GM21360 (cell line): Measurements from ENCODE around the gene PPP1R1C.
"Not testable (repeated sequence)": the region's sequence is repeated elsewhere in the genome, so short reads cannot be mapped to it uniquely, and the experiment has no call there.

Experiments used
- ATAC-seq: cut with Tn5 transposase; IDR thresholded peaks from one replicate; pipeline ENCODE4 v1.9.1; 2021; ENCODE audit warnings: mild to moderate bottlenecking, moderate library complexity; ENCODE audit not compliant: unreplicated experiment

PPP1R1C gene

DNA sequence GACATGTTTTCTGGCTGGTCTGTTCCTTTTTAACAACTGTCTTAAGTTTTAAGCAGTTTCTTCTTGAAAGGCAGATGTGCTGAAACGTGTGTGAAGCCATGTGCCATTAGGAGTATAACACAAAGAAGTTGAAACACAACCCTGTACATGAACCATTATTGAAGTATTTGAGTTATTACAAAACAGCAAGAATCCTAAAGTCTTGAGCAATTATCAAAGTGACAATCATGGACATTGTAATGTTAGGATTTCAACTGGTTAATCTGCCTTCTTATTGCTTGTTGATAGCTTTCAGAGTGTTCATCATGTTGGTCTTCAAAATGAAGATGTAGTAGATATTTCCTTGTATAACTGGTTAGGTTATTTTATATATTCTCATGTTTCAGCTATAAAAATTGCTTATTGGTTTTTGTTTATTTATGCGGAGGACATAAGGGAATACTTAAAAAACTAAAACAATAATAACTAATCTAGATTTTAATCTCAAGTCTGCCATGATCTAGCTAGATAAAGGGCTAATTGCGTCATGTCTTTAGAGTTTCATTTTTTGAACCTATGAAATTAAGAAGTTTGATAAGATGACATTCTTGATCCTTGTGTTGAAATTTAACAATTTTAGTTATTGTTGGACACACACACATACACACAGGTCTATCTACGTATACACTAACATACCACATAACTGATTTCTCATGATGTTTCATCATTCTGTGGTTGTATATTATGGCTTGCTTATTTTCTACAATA, 21.1 kb downstream of the PPP1R1C start:
- ATAC-seq = no peak

DNA sequence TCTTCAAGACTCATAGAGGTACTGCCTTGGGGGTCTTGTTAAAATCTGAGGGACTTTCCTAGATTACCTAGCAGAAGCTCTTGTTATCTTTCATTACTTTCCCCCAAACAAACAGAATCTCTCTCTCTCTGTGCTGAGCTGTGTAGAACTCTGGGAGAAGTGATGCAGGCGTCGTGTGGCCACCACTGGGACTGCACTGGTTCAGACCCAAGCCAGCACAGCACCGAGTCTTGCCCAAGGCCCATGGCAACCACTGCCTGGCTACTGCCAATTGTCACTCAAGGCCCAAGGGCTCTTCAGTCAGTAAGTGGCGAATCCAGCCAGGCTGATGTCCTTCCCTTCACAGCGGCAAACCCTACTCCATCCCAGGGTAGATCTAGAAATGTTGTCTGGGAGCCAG, 28.6 kb downstream of the PPP1R1C start:
- no peak for ATAC-seq

DNA sequence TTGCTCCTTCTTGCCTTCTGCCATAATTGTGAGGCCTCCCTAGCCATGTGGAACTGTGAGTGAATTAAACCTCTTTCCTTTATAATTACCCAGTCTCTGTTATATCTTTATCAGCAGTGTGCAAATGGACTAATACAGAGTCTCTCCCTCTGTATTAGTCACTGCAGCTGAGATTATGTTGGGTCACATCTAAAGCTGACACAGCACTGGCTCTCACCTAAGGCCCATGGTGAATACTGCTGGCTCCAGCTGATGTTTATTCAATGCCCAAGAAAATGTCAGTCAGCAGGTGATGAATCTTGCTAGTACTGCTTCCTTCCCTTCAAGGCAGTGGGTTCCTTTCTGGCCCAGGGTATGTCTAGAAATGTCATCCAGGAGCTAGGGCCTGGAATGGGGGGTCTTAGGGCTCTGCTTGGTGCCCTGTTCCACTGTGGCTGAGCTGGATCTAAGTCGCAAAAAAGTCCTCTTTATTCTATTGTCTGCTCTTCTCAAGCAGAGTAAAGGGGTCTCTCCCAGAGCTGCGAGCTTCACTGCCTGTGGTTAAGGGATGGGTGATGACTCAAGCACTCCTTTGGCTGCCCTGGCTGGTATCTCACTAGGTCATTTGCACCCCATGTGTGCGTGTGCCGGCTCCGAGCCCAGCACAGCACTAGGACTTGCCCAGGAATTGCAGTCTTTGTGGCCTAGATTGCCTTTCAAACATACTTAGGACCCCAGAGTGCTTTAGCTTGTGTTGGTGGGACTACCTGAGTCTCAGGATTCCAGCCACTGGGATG, 29.9 kb downstream of the PPP1R1C start:
- ATAC-seq = no peak

DNA sequence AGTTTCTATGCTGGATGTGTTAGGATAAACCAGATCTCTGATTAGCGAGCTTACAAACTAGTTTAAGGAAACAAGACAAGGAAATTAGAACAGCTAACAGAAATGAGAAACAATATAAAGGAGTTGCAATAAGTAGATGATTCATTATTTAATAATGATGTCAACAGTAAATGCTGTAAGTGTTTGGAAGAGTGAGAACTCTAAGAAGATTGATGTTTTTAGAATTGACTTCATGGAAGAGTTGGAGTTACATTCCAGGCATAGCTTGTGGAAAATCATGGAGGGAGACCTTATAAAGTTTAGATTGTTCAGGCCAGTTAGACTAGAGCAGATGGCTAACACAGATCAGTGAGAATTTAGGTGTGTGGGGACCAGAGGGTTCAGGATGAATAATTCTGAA, 32.6 kb downstream of the PPP1R1C start:
- no peak for ATAC-seq

DNA sequence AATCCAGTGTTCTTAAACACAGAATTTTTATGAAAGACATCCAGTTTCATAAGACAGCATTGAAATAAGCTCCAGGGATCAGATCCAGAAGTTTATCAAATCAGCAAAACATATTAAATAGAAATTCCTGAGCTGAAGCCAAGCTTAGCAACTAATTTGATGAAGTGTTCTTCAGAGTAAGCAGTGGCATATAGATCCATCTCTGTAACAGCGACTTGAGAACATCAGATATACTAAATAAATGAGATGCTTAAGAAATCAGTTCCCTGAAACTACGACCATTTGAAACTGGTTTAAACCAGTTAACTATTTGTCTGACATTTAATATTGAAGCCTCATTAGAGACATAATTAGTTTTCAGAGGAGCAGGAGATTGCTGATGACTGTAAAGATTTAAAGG, 34.1 kb downstream of the PPP1R1C start:
- no peak for ATAC-seq

DNA sequence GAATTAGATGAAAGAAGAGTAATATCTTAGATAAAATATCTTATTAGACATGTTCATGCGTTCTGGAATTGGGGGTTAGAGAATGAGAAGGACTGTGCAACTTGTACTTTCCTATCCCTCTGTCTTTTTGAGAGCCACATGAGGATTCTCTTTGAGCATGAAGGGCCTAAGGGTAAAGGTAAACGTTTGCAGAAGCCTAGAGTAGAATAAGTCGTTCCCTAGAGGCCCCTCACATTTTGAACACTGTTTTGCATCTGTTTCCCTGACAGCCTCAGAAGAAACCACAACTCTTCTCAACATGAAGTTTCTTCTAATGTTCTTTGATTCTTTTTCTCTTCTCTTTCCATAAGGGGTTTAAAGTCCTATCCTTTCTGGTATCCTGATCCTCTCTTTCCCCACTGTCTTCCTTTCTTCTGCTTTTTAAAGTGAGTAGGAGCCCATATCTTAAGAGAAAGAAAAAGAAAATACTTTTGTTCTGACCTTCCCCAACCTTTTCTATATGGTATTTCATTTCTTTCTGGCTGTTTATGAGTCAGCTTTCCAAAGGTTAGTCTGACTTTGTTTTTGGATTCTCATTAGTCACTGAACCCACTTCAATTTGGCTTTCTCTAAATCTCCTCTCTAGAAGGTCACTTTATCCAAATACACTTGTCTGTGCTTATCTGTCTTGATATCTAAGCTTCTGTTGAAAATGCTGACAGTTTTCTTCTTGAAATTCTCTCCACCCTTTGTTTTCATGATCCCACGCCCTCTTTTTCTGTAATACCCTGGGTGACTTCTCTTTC, 34.8 kb downstream of the PPP1R1C start:
- ATAC-seq = no peak

DNA sequence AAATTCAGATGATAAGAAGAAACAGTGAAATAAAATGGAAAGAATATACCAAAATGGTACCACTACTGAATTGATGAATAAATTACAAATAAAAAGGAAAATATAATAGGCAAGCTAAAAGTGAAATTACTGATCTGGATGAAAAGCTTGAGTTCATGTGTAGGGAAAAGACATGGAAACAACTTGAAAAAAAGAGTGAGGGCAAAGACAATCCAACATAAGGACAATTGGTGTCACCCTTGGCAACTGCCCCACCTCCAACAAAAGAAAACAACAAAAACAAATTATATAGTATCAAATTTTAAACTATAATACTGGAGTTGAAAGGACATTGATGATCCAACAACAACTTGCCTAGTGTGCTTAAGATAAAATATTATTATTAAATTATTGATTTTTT, 37.6 kb downstream of the PPP1R1C start:
- ATAC-seq = no peak

DNA sequence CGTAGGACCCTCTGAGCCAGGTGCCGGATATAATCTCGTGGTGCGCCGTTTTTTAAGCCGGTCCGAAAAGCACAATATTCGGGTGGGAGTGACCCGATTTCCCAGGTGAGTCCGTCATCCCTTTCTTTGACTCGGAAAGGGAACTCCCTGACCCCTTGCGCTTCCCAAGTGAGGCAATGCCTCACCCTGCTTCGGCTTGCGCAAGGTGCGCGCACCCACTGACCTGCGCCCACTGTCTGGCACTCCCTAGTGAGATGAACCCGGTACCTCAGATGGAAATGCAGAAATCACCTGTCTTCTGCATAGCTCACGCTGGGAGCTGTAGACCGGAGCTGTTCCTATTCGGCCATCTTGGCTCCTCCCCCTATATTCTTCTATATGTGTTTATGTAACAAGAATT, 45.2 kb downstream of the PPP1R1C start:
- ATAC-seq = not testable (repeated sequence)

DNA sequence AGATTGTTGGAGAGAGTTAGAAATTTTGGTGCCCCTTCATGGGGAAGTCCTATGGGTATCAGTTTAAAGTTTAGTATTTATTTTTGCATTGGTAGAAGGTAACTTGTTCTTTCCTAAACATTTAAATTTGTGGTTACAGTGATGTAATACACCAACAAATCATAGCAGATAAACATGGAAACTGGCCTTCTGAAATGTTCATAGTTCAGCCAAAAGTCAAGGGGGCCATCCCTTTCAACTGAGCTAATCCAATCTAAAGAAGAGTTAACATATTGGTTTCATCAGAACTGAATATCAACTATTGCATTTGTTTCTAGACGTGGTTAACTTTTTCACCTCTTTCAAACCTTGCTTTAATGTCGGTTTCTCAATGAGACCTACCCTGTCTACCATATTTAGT, 46.3 kb downstream of the PPP1R1C start:
- ATAC-seq = no peak

DNA sequence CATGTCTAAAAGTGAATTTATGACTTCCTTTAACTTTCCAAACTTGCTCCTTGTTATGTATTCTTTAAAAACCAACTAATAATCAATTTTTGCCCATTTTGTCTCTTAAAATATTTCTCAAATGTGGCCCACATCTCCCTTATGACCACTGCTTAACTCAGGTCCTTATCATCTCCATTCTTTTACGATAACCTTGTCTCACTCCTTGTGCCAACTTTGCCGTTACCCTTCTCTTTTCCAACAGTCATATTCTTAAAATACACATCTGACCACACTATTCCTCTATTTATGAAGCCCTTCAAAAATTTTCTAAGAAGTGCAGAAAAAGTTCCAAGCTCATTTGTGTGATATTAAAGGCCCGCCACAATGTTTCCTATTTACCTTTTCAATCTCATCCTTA, 47.8 kb downstream of the PPP1R1C start:
- no peak for ATAC-seq

DNA sequence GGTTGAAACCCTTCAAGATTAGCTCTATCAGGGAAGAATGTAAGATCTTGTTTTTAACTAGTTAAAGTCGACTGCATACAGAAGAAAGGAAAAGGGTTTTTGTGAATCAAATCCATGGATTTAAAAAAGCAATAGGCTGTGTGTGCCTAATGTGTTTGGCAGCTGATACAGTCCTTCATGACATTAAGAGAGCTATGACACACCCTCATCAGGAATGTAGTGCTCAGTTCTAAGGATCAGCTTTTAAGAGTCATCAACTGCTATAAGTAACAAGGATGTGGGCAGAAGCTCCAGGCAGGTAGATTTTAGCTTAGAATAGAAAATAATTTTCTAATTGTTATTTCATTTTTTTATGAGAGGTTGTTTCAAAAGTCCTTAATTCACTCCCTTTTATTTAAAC, 52.9 kb downstream of the PPP1R1C start:
- ATAC-seq = no peak

DNA sequence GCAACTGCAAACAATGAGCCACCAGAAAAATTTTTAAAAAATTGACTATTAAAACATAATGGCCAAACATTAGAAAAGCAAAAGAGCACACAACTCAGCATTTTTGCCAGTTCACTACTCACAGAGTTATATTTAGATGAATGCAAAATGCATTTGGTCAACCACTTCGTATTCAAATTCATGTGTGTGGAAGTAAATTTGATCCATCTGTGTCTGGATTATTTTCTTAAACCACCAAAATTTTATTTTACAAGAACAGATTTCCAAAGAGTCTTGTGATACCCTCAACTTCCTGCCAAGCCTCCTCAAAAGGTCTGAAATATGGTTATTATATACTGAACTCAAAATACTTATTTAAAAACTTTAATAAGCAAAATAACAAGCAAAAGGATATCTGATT, 57.4 kb downstream of the PPP1R1C start:
- ATAC-seq = no peak

DNA sequence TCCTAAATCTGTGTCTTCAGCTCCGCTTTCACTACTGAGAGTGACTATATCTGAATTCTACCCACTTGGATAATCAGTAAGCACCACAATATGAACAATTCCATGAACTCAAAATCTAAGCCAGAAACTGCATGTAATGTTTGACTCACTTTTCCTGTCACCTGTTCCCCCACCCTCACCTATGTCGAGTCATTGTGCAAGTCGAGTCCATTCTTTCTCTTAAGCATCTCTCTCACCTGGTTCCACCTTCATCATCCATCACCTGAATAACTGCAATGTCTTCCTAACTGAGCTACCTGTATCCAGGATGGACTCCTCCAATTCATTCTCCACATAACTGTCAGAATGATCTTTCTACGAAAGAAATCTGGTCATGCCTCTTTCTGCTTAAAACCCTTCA, 58.2 kb downstream of the PPP1R1C start:
- no peak for ATAC-seq

DNA sequence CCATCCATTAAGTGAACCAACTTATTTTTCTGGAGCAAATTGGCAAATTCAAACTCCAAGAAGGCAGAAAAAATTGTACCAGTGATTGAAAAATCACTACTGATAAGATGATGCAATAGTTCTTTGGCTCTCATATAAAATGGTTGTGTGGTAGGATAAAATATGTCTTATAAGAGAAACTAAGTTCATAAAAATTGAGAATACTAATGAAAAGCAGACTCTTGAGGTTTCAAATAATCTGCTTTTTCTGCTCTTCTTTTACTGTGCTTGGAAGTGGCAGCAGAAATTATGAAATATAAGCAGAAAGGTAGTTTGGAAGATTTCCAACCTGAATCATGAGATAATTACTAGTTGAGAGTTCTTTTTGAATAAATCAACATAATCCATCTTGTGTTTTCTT, 61.9 kb downstream of the PPP1R1C start:
- no peak for ATAC-seq

DNA sequence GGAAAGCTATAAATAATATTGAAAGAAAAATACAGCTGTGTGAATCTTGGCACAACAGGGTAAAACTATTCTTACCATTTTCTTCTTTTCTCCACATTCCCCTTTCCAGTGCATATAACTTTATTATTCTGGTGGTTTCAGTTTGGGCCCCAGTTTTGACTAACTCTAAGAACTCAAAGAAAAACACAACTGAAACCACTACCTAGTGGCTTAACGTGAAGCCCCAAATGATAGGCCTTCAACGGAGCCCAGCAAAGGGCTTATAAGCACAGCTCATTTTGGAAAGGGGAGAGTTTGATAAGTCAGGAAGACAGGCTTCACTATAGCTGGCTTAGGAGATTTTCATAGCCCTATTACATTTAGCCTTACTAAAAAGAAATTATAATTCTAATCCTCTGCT, 62.4 kb downstream of the PPP1R1C start:
- peak; percentile 80 for ATAC-seq

DNA sequence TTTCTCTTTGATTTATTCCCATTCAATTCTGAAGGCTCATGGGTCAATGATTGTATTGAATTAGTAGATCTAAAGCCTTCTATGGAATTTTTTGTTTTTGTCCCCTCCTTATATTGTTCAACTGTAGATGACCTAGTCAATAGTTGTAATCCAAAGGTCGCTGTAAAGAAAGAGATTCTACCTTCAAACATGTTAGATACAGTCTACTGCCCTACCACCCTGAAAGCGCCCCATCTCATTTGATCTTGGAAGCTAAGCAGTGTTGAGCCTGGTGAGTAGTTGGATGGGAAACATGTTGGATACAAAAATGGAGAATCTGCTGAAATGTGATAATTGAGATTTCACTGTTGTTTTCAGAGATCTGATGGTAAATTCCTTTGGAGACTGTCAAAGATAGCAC, 63.0 kb downstream of the PPP1R1C start:
- no peak for ATAC-seq

DNA sequence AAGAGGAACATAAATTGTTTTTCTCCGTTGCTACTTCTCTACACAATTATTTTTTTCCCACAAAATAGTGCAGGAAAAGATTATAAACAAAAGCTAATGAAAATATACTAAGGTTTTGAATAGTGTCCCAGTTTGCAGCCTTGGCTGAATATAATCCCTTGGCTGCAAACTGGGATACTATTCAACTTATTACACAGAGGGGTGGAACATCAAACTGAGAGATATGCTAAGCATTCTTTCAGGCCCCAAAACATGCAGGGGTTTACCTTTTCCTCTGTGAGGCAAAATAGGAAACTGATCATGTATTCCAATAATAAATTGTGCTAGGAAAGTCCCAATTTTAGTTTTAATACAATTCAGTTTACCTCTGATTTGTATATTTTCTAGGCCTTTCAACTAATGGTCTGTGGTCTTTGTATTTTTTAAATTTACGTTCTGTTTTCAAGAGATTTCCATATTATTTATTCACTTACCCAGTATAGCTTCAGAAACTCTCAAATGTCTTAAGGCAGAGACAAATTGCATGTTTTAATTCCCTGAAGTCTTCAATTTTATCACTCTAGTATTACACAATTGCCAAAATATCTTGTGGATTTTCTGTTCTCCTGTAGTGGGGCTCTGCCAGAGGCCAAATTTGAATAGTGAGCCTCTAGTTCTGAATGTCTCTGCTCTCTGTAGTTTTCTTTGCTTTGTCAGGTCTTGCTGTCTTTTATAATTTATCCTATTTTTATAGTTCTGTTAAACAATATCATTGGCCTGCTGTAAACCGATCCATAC, 63.9 kb downstream of the PPP1R1C start:
- no peak for ATAC-seq

DNA sequence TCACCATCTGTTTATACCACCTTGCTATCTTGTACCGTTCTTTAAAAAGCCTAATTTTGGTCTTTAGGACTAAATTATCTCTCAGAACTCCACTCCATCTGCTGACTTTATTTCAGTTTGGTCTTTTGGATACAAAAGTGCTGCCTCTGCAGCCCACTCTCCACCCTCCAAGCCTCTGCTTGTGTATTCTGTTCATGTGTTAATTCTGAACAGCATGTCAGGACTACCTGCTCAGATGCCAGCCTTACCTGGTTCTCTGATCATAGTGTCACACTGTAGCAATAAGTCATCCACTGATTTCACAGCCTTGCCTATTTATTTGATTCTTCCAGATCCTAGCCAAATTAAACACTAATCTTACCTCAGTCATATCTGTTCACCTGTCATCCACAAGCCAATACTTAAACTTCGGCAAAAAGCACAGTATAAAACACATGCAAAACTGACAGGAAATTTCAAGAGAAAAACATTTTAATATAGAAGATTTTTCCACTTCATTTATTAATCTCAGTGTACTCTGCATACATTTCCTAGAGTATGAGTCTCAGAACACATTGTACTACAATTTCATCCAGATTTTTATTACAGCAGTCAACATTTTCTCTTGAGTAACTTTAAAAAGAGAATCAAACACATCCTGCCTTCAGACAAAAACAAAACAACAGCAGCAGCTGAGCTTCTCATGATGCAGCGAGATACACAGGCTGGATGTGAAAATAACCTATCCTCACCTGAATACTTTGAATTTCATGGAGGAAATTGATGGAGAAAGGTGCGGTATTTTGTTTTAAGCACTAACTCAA, 64.9 kb downstream of the PPP1R1C start:
- ATAC-seq = no peak

DNA sequence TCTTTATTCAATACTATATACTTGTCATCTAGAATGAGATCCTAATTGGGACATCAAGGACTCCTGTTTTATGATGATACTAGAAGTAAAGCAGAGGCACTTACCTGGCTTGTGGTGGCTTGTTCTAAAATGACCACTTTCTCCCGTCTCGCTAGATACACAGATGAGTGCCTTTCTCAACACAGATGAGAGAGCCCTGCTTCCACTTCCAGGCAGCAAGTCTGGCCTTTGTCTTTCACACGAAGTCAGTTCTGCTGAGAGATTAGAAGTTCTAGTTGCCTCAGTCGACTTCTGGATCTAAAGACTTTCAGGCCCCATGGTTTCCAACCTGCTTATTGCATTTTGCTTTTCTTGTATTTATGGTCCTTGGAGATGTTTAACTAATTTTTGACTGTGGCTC, 70.3 kb downstream of the PPP1R1C start:
- ATAC-seq = no peak

DNA sequence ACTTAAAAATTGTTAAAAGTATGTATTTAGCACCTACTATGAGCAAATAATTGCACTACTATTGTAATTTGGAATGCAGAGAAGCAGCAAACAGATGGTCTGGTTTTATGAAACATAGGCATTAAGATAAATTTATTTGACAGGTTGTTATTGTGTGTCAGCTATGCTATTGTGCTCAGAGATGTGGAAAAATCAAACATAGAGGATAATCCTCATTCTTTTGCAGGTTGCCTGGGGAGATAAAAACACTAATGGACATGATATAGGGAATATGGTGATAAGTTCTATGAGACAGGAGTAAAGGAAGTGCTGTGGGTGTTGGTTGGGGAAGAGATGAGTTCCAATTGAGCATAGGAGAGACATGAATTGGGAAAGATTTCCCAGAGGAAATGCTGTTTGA, 71.3 kb downstream of the PPP1R1C start:
- no peak for ATAC-seq
